ENCODE data around the gene MAGEA8. TPM values are rescaled to one million over a fixed set of nuclear protein-coding genes. Genes with fewer than 3 reads are reported as not detected.

MAGEA8 gene
- total RNA-seq, 1 experiment from 2014 or later = not detected

- CTCF ChIA-PET = interaction anchor here (0.8 kb wide), 1 partner anchor 1400 kb away, joined by 3 read pairs; no protein-coding TSS in a partner anchor
- no TSS peak for BruUV-seq (replicated peaks)
- intact Hi-C loops (cut with micrococcal nuclease; ENCODE audit: unreplicated experiment) = no loop called here
- Mint-ChIP-seq H3K27ac (ENCODE audit: unreplicated experiment) (no peak overlapping the region), H3K36me3 (ENCODE audit: insufficient read depth, unreplicated experiment) (no peaks in the 10 kb centered on the region), H3K4me1 (ENCODE audit: low read depth, unreplicated experiment) (no peaks in the 10 kb centered on the region), H3K4me3 (ENCODE audit: low read depth, unreplicated experiment) (no peak overlapping the region), H3K9me3 (ENCODE audit: low read depth, unreplicated experiment) (no peaks in the 10 kb centered on the region), H3K27me3 (ENCODE audit: unreplicated experiment) (peaks cover 11% of the 10 kb centered on the region)
- TF ChIP-seq CTCF (IDR thresholded peaks at IDR 0.05; ENCODE audit: unreplicated experiment) = no peak
- no peak for DNase-seq
Measured at GRCh38 chrX:149841929-149842328, 39.1 kb upstream of the MAGEA8 start.

GRCh38 chrX:149845385-149845784, 35.6 kb upstream of the MAGEA8 start:
- Mint-ChIP-seq H3K4me1 (ENCODE audit: low read depth, unreplicated experiment) (no peaks in the 10 kb centered on the region), H3K9me3 (ENCODE audit: low read depth, unreplicated experiment) (no peaks in the 10 kb centered on the region), H3K4me3 (ENCODE audit: low read depth, unreplicated experiment) (no peak overlapping the region), H3K36me3 (ENCODE audit: insufficient read depth, unreplicated experiment) (no peaks in the 10 kb centered on the region), H3K27ac (ENCODE audit: unreplicated experiment) (no peak overlapping the region), H3K27me3 (ENCODE audit: unreplicated experiment) (peaks cover 37% of the 10 kb centered on the region)
- no TSS peak for BruUV-seq (replicated peaks)
- no peak for DNase-seq
- intact Hi-C loops (cut with micrococcal nuclease; ENCODE audit: unreplicated experiment) = no loop called here
- CTCF ChIA-PET = no interaction called here
- TF ChIP-seq CTCF (IDR thresholded peaks at IDR 0.05; ENCODE audit: unreplicated experiment) = no peak

DNA sequence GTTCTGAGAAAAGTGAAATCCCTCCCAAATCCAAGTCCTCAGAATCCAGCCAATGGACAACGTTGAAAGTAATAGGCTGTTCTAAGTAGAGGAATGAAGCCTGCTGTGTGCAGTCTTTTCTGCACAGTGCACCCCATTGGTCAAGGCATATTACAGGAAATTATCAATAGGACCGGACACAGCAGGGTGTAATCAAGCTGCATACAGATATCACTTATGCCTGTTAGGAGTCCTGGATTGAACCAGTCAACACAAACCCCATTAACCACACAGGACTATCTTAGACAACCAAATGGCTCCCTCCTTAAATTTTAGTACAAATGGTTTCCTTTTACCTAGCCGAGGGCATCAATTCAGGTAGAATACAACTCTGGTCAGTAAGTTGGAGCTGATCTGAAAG, 34.2 kb upstream of the MAGEA8 start:
- H3K27me3 Mint-ChIP-seq (ENCODE audit: unreplicated experiment) = peaks cover 39% of the 10 kb centered on the region
- no peak for TF ChIP-seq CTCF (IDR thresholded peaks at IDR 0.05; ENCODE audit: unreplicated experiment)
- no peaks in the 10 kb centered on the region for H3K4me1 Mint-ChIP-seq (ENCODE audit: low read depth, unreplicated experiment)
- no peak for DNase-seq
- H3K36me3 Mint-ChIP-seq (ENCODE audit: insufficient read depth, unreplicated experiment) = no peaks in the 10 kb centered on the region
- H3K4me3 Mint-ChIP-seq (ENCODE audit: low read depth, unreplicated experiment) = no peak overlapping the region
- CTCF ChIA-PET = no interaction called here
- H3K27ac Mint-ChIP-seq (ENCODE audit: unreplicated experiment) = no peak overlapping the region
- no peaks in the 10 kb centered on the region for H3K9me3 Mint-ChIP-seq (ENCODE audit: low read depth, unreplicated experiment)
- intact Hi-C loops (cut with micrococcal nuclease; ENCODE audit: unreplicated experiment) = no loop called here
- no TSS peak for BruUV-seq (replicated peaks)

DNA sequence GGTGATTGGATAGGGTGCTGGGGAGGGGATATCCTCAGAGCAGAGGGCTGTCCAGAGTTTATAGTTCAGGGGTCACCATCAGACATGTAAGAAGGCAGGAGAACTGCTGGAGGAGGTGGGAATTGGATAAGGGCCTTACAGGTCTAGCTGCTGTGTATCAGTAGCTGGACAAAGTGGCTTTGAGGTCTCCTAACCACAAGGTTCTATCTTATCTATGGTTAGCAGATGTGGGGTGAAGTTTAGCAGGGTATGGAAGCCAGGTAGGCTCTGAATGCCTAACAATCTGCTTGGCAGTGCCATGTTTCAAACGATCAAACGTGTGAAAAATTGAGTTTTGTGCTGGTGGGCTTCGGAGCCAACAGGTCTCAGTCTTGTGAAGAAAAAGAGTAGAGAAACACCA, 32.1 kb upstream of the MAGEA8 start:
- no peak overlapping the region for H3K27ac Mint-ChIP-seq (ENCODE audit: unreplicated experiment)
- no TSS peak for BruUV-seq (replicated peaks)
- no peaks in the 10 kb centered on the region for H3K36me3 Mint-ChIP-seq (ENCODE audit: insufficient read depth, unreplicated experiment)
- H3K4me1 Mint-ChIP-seq (ENCODE audit: low read depth, unreplicated experiment) = no peaks in the 10 kb centered on the region
- no peak overlapping the region for H3K4me3 Mint-ChIP-seq (ENCODE audit: low read depth, unreplicated experiment)
- DNase-seq = no peak
- H3K9me3 Mint-ChIP-seq (ENCODE audit: low read depth, unreplicated experiment) = no peaks in the 10 kb centered on the region
- H3K27me3 Mint-ChIP-seq (ENCODE audit: unreplicated experiment) = peaks cover 37% of the 10 kb centered on the region
- no peak for TF ChIP-seq CTCF (IDR thresholded peaks at IDR 0.05; ENCODE audit: unreplicated experiment)
- CTCF ChIA-PET = no interaction called here
- intact Hi-C loops (cut with micrococcal nuclease; ENCODE audit: unreplicated experiment) = no loop called here

All from Calu3 (cell line).